GM19043 (cell line): ENCODE results near the gene ATXN10.

Experiments used
- ATAC-seq: cut with Tn5 transposase; IDR thresholded peaks from one replicate; pipeline ENCODE4 v1.9.1; 2021; ENCODE audit warnings: low read depth; ENCODE audit not compliant: unreplicated experiment

The ATXN10 gene

GRCh38 chr22:45843986-45844385, 172.4 kb downstream of the ATXN10 start:
- no peak for ATAC-seq

DNA sequence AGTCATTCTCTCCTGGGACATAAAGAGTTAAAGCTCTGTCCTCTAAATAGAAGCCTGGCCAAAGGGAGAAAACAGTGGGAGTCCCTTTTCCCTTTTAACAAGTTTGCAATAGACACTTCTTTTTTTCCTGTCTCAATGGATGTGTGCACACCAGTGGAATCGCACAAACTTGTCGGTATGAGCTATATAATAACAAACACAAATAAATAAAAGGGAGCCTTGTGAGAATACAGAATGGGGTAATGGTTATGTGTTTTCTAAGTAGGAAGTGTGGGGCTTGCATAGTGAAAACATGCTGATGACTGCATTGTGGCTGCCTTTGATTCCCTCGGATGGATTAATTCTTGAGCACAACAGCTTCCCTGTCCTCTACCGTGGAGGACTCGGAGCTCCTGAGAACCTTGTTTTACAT, 173.4 kb downstream of the ATXN10 start:
- no peak for ATAC-seq

GRCh38 chr22:45846952-45847351, 175.3 kb downstream of the ATXN10 start:
- no peak for ATAC-seq

- ATAC-seq, result no peak
Measured at GRCh38 chr22:45848904-45849303, 177.3 kb downstream of the ATXN10 start.

GRCh38 chr22:45852826-45853225, 181.2 kb downstream of the ATXN10 start:
- ATAC-seq, result no peak

- no peak for ATAC-seq
Measured at GRCh38 chr22:45855961-45856360, 184.3 kb downstream of the ATXN10 start.

GRCh38 chr22:45857519-45857918, 185.9 kb downstream of the ATXN10 start:
- no peak for ATAC-seq

DNA sequence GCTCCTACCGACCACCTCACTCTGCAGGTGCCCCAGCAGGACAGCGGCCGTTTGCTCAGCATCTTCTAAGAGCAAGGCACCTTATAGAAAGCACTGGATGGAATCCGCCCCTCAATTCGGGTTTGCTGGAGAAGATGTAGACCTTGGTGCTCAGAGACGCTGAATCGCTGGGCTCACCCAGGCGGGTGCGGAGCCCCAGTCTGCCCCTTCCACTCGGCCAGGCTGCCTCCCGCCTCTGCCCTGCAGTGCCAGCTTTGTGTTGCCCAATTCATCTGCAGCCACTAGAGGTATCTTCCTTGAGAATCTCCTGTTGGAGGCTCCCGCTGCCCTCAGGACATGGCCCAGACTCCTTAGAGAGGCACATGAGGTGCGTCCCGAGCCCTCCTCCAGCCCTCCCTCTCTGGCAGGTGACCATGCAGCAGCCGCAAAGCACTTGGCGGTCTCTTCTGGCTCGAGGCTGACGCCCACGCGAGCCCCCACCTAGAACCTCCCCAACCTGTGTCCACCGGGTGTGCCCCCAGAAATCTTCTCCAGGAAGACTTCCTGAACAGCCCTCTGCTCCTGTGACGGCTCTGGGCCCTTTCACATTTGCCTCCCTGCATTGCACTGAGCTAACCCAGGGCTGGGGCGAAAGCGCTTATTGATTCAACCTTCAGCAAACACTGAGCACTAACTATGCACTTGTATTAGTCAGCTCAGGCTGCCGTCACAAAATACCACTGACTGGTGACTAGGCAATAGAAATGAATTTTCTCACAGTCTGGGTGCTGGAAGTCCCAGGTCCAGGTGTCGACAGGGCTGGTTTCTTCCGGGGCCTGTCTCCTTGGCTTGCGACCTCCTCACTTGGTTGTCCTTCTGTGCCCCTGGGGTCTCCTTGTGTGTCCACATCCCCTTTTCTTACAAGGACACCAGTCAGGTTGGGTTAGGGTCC, 187.9 kb downstream of the ATXN10 start:
- no peak for ATAC-seq

DNA sequence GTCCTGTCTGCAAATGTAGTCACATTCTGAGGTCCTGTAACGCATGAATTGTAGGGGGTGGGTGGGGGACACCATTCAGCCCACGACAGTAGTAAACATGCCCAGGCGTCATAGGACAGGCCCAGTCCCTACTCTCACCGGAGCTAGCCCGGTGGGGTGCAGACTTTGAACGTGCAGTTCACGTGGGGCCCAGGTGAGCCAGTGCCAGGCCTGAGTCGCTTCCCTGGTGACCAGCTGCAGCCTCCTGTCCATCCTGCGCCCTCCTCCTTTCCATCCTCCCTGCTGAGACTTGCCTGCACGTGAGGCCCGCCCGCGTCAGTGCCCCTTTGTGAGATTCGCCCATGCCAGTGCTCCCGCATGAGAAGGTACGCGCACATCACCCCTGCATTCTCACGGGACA, 188.6 kb downstream of the ATXN10 start:
- no peak for ATAC-seq

- no peak for ATAC-seq
Measured at GRCh38 chr22:45861259-45861658, 189.6 kb downstream of the ATXN10 start.

DNA sequence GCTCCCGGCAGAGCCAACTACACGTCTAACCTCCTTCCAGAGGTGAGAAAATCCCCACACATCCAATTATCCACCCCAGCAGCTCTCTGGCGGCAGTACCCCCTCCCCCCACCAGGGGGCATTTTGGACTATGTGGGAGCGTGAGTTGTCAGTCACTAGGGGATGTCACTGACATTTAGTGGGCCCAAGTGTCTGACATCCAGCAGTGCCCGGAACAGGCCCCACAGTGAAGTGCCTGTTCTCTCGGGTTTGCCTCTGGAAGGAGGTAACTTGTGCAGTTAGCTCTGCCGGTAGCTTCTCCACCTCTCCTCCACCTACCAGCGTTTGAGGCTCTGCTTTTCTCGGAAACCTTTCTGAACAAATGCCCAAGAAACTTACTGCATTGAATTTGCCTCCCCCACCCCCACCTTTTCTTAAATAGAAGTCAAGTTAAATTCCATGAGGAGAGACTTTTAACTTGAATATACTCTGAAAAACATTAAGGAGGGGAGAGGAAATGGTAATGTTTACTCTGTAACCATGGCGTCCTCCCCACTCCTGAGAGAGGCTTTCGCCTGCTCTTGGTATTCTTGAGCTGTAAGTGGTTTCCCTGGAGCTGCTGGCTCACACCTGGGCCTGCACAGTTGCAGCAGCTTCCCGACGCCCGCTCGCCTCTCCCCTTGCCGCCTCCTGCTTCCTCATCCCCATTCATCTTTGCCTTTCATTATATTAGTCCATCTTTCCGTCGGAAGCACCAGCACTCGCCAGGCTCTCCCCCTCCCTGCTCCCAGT, 192.5 kb downstream of the ATXN10 start:
- ATAC-seq, result no peak

DNA sequence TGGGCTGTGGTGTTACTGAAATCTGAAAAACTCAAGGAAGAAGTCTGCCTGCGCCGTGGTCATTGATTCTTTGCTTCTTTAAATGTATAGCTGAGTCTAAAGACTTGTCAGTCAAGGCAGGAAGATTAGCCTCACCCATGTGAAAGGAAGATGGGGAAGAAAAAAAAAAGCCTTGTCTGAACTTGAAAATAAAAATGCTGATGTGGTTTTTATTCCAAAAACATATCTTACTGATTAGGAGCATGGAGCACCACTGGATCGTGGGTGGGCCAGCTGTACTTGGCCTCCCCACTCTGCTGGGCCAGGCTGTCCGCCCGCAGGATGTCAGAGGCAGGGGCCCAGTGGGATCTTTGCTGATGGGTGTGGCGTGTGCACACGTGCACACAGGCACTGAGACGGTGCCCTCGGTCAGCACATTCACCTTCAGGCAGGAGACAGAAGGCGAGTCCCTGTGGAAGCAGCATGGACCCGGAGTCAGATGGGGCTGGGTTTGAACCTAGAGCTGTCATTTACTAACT, 193.4 kb downstream of the ATXN10 start:
- ATAC-seq, result no peak

DNA sequence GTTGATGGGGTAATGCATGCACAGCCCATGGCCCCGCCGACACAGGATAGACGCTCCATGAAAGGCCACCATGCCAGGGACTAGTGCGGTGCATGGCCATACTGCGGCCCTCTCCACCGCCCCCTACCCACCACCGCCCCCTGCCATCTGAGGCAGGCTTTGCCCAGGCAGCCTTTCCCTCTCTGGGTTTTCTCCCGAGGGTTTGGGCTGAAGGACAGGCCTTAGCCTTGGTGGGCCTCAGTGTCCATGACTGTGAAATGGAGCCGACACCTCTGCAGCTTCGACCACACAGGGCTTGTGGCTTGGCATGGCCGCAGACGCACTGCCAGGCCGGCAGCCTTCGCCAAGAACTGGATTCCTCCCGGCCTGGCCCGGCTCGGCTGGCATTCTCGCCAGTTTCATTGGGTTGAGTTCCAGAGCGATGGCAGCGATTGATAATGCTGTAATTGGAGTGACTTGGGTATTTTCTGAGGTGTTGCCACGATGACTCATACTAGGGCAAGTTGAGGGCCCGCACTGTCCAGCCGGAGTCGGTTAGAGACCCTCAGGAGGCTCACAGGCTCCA, 194.0 kb downstream of the ATXN10 start:
- no peak for ATAC-seq

- ATAC-seq, result no peak
Measured at GRCh38 chr22:45866126-45866645, 194.6 kb downstream of the ATXN10 start.

DNA sequence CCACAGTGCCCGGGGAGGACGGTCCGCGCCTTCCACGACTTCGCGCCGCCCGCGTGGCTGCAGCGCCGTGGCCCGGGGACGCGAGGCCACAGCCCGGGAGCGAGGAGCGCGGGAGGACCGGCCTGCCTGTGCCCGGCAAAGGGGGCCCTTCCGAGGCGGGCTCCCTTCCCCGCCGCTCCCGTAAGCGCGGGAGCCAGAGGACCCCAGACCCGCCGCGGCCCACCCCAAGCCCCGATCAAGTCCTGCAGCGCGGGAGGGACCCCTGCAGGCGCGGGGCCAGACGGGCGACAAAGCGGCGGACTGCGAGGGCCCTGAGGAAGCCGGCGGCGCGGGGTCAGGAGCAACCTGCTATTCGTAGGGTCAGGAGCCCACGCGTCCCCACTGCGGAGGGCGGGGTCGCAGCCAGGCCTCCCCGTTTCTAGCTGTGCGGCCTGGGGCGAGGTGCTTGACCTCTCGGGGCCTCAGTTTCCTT, 195.0 kb downstream of the ATXN10 start:
- ATAC-seq, result no peak

GRCh38 chr22:45867118-45867905, 195.7 kb downstream of the ATXN10 start:
- no peak for ATAC-seq

DNA sequence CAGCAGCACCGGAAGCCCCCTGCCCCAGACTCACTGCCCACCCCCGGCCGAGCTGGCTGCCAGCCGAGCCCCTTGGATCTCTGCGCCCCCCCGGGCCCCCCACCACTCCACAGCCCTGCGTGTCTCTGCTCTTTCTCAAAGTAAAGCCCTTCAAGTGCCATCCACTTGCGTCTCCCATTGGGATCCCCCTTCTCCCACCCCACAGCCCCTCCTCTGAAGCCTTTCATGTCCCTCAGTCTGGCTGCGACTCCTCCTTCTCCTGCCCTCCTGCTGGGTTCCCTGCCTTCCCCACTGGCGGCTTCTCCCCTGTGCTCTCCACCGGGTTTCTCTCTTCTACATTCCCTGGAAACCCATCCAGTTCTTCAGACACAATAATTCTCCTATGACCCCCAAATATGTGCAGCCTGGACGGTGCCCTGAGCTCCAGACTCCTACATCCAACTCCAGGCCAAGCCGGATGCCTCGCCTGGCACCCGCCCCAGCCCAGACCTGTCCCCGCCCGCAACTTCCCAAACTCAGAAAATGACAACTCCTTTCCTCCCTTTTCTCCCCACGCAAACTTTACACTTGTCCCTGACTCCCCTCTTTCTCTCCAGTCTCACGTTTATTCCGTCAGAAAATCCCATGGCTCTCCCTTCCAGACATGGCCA, 196.4 kb downstream of the ATXN10 start:
- no peak for ATAC-seq

DNA sequence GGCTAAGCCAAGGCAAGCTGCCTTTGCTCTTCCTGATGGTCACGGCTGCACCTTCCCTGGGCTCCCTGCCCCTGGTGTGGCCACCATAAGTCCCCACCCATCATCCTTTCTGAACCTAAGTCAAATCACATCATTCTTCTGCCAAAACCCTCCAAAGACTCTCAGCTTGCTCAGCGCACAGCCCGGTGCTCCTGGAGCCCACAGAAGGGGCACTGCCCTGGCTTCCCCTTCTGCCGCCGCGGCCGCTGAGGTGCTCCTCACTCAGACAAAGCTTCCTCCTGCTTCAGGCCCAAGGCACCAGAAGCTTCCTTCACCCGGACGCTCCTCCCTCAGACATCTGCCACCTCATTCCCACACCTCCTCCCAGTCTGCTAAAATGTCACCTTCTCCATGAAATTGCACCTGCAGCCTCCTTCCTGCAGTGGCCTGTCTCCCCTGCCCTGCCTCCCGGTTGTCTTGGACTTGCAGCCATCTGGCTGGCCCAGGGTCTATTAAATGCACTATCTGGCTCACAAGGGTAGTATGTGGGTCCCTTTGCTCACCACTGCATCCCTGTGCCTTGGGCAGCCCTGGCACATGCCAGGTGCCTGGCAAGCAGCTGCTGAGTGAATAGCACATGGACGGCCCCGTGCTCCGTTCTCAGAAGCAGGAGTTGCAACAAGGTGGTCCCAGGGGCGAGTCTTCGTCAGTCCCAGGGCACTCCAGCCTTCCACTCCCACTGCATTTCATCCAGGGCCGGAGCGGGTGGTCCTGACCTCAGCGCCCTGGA, 197.1 kb downstream of the ATXN10 start:
- no peak for ATAC-seq

DNA sequence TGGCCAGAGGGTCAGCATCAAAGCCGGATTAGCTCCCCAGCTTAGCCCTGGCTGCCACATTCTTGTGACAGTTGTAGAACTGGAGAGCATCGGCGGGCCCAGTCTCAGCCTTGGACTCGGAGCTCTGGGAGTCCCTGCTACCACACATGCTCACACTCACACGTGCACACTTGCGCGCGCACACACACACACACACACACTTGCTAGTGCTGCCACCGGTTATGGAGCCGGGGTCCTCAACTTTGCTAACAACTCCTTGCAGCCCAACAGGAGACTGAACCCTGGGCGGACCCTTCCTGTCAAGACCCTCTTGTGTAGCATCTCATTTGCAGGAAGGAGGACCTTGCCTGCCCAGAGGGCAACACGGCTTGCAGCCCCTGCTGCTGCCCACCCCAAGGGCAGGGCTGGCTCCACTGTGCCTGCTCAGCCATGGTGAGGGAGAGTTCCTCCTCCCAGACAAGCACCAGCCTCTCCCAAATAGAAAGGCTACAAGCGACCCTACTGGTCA, 197.8 kb downstream of the ATXN10 start:
- no peak for ATAC-seq
